VCaP (cell line): ENCODE measurements around the gene CNGA3.
"Not testable (repeated sequence)": the region's sequence is repeated elsewhere in the genome, so short reads cannot be mapped to it uniquely, and the experiment has no call there.

Experiments
- H3K27ac ChIP-seq: fragments of 450-650 bp; 2 replicates; pipeline ENCODE4 v1.5.1; 2017
- CTCF ChIP-seq: fragments of 450-650 bp; conservative IDR thresholded peaks from 2 replicates; pipeline ENCODE4 v1.5.1; 2017; ENCODE audit warnings: mild to moderate bottlenecking, moderate library complexity

Gene CNGA3

GRCh38 chr2:98314251-98314650 is 32.0 kb upstream of the CNGA3 start:
- no peak for TF ChIP-seq CTCF
- H3K27ac ChIP-seq = no peak overlapping the region

GRCh38 chr2:98315957-98316356 is 30.3 kb upstream of the CNGA3 start:
- H3K27ac ChIP-seq = no peak overlapping the region
- no peak for TF ChIP-seq CTCF

DNA sequence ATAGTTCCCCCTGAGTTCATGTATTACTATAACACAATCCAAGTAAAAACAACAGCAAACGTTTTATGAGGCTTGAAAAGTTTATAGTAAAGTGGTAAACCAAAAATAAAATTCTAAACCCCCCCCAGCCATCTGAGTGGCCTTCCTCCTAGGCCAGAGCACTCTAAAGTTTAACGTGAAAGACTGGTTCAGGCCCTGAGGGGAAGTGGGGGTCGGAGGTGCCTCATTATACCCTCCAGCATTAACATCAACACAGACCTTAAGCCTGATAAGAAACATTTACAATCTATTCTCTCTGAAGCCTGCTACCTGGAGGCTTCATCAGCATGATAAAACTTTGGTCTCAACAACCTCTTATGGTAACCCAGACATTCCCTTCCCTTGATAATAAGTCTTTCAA is 29.0 kb upstream of the CNGA3 start:
- H3K27ac ChIP-seq = no peak overlapping the region
- no peak for TF ChIP-seq CTCF

GRCh38 chr2:98320171-98320570 is 26.1 kb upstream of the CNGA3 start:
- H3K27ac ChIP-seq = not testable (repeated sequence)

GRCh38 chr2:98324181-98324580 is 22.1 kb upstream of the CNGA3 start:
- H3K27ac ChIP-seq = no peak overlapping the region
- no peak for TF ChIP-seq CTCF

DNA sequence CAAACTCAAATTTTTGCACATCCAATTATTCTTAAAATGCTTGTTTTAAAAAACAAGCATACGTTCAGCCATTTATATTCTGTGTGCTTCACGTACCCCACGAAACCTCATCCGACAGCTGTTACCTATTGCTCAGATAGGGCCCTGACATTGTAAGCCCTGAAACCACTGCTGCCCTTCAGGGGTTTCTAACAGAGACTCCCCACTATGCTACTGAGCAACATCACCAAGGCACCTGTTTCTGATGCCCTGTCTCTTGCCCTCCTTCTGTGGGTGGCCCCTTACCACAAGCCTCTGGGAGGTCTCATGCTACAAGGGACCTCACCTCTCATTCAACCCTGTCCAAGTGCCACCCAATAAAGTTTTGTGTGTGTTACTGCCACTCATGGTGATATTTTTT is 18.5 kb upstream of the CNGA3 start:
- TF ChIP-seq CTCF = no peak
- no peak overlapping the region for H3K27ac ChIP-seq

GRCh38 chr2:98329549-98329948 is 16.7 kb upstream of the CNGA3 start:
- TF ChIP-seq CTCF = no peak
- H3K27ac ChIP-seq = no peak overlapping the region

GRCh38 chr2:98332989-98333388 is 13.3 kb upstream of the CNGA3 start:
- no peak for TF ChIP-seq CTCF
- no peak overlapping the region for H3K27ac ChIP-seq
